Duodenal mucosa (tissue), 2 donors: ENCODE data around the gene CALN1.
"Not testable (repeated sequence)": the region's sequence is repeated elsewhere in the genome, so short reads cannot be mapped to it uniquely, and the experiment has no call there.

Experiments
- H3K27ac ChIP-seq: one replicate; pipeline ENCODE4 v1.7.0; 2013; ENCODE audit warnings: low read depth, low read length
- H3K27me3 ChIP-seq, 2 donors: one replicate each; pipeline ENCODE4 v1.7.0; 2013; ENCODE audit warnings: low read length in 2 of 2, control low read depth in 1 of 2; ENCODE audit not compliant: insufficient read depth in 2 of 2, control insufficient read depth in 1 of 2
- H3K36me3 ChIP-seq, 2 donors: one replicate each; pipeline ENCODE4 v1.7.0; 2013; ENCODE audit warnings: low read length in 2 of 2, control low read depth in 1 of 2; ENCODE audit not compliant: insufficient read depth in 2 of 2, control insufficient read depth in 1 of 2
- H3K4me1 ChIP-seq, 2 donors: one replicate each; pipeline ENCODE4 v1.7.0; 2013; ENCODE audit warnings: low read length in 2 of 2, control low read depth in 1 of 2; ENCODE audit not compliant: insufficient read depth in 2 of 2, control insufficient read depth in 1 of 2
- H3K4me3 ChIP-seq, 2 donors: one replicate each; pipeline ENCODE4 v1.7.0; 2013; ENCODE audit warnings: low read length in 2 of 2, low read depth in 1 of 2
- H3K9ac ChIP-seq, 2 donors: one replicate each; pipeline ENCODE4 v1.7.0; 2013; ENCODE audit warnings: low read length in 2 of 2, low read depth in 1 of 2
- H3K9me3 ChIP-seq, 2 donors: one replicate each; pipeline ENCODE4 v1.7.0; 2013; ENCODE audit warnings: low read length in 2 of 2, control low read depth in 1 of 2; ENCODE audit not compliant: control insufficient read depth in 1 of 2

Gene CALN1

GRCh38 chr7:71942115-71942514 lies 470.0 kb downstream of the CALN1 start:
- H3K4me3 ChIP-seq, result no peak overlapping the region
- no peaks in the 10 kb centered on the region for H3K36me3 ChIP-seq
- H3K4me1 ChIP-seq, result no peaks in the 10 kb centered on the region
- peaks cover 0 to 9% of the 10 kb centered on the region in 2 donors for H3K9me3 ChIP-seq
- H3K27ac ChIP-seq, result no peak overlapping the region
- no peak overlapping the region for H3K9ac ChIP-seq
- no peaks in the 10 kb centered on the region for H3K27me3 ChIP-seq

- Histone ChIP-seq H3K4me1 (no peaks in the 10 kb centered on the region), H3K36me3 (no peaks in the 10 kb centered on the region), H3K4me3 (no peak overlapping the region), H3K27ac (no peak overlapping the region), H3K9ac (no peak overlapping the region), H3K27me3 (no peaks in the 10 kb centered on the region), H3K9me3 (peaks cover 0 to 17% of the 10 kb centered on the region in 2 donors)
Observed at GRCh38 chr7:71937840-71938371, 474.2 kb downstream of the CALN1 start.

GRCh38 chr7:71935674-71936073 lies 476.5 kb downstream of the CALN1 start:
- Histone ChIP-seq H3K4me3 (no peak overlapping the region), H3K4me1 (no peaks in the 10 kb centered on the region), H3K9me3 (peaks cover 0 to 13% of the 10 kb centered on the region in 2 donors), H3K27ac (no peak overlapping the region), H3K27me3 (no peaks in the 10 kb centered on the region), H3K9ac (no peak overlapping the region), H3K36me3 (no peaks in the 10 kb centered on the region)

DNA sequence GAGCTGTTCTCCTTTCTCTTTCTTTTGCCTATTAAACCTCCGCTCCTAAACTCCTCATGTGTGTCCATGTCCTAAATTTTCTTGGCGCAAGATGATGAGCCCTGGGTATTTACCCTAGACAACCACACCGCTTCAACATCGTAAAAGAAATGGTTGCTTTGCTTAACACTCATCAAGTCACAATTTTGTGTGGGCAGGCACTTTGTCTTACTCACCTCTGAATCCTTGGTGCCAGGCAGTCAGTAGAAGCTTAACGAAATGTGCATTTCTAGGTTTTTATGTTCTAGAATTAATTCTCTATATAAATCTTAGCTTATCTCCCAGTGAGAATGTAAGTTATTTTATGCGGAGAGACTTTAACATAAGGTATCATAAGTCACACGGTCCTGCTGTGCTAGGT lies 478.7 kb downstream of the CALN1 start:
- Histone ChIP-seq H3K4me3 (no peak overlapping the region), H3K27me3 (no peaks in the 10 kb centered on the region), H3K9ac (no peak overlapping the region), H3K4me1 (no peaks in the 10 kb centered on the region), H3K36me3 (no peaks in the 10 kb centered on the region), H3K9me3 (peaks cover 6 to 13% of the 10 kb centered on the region in 2 donors), H3K27ac (no peak overlapping the region)

- Histone ChIP-seq H3K9me3 (peaks cover 8 to 33% of the 10 kb centered on the region in 2 donors), H3K9ac (no peak overlapping the region), H3K27ac (no peak overlapping the region), H3K4me3 (no peak overlapping the region), H3K36me3 (no peaks in the 10 kb centered on the region), H3K4me1 (no peaks in the 10 kb centered on the region), H3K27me3 (no peaks in the 10 kb centered on the region)
Observed at GRCh38 chr7:71925663-71926062, 486.5 kb downstream of the CALN1 start.

DNA sequence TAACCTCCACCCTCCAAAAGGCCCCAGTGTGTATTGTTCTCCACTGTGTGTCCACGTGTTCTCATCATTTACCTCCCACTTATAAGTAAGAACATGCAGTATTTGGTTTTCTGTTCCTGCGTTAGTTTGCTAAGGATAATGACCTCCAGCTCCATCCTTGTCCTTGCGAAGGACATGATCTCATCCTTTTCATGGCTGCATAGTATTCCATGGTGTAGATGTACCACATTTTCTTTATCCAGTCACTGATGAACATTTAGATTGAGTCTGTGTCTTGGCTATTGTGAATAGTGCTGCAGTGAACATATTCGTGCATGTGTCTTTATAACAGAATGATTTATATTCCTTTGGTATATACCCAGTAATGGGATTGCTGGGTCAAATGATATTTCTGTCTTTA lies 497.9 kb downstream of the CALN1 start:
- peaks cover 8 to 22% of the 10 kb centered on the region in 2 donors for H3K9me3 ChIP-seq
- not testable (repeated sequence) for H3K4me1 ChIP-seq, H3K9ac ChIP-seq, H3K36me3 ChIP-seq, H3K4me3 ChIP-seq, H3K27ac ChIP-seq, H3K27me3 ChIP-seq

- H3K9ac ChIP-seq, result no peak overlapping the region
- no peak overlapping the region for H3K27ac ChIP-seq
- no peaks in the 10 kb centered on the region for H3K36me3 ChIP-seq
- H3K27me3 ChIP-seq, result no peaks in the 10 kb centered on the region
- H3K9me3 ChIP-seq, result peaks cover 10 to 27% of the 10 kb centered on the region in 2 donors
- H3K4me3 ChIP-seq, result no peak overlapping the region
- no peaks in the 10 kb centered on the region for H3K4me1 ChIP-seq
Observed at GRCh38 chr7:71912476-71912875, 499.7 kb downstream of the CALN1 start.

DNA sequence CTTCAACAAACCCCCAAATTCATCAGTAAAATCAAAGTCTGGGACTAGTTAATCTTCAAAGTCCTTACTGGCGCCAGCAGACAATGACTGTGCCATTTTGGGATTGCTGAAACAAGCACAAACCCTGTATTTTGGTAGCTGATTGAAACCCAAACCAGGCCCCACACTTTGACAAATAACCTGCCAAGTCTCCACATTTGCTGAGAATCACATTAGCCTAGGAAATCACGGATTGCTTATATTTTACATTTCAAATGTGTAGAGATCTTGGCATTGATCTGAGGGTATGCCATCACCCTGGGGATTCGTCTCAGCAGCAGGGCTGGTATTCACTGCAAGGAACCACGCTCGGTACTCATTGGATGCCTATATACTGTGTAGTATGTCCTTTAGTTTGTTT lies 501.1 kb downstream of the CALN1 start:
- peaks cover 14 to 31% of the 10 kb centered on the region in 2 donors for H3K9me3 ChIP-seq

DNA sequence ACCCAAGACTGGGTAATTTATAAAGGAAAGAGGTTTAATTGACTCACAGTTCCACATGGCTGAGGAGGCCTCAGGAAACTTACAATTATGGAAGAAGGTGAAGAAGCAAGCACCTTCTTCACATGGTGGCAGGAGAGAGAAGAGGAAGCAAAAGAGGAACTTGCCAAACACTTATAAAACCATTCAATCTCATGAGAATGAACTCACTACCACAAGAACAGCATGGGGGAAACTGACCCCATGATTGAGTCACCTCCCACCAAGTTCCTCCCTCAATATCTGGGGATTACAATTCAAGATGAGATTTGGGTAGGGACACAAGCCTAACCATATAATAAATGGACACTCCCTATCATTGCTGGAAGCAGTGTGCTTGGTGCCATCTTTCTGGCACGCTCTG lies 506.3 kb downstream of the CALN1 start:
- no peak overlapping the region for H3K27ac ChIP-seq
- no peaks in the 10 kb centered on the region for H3K36me3 ChIP-seq
- H3K4me1 ChIP-seq, result no peaks in the 10 kb centered on the region
- H3K27me3 ChIP-seq, result no peaks in the 10 kb centered on the region
- no peak overlapping the region for H3K9ac ChIP-seq
- peaks cover 14 to 26% of the 10 kb centered on the region in 2 donors for H3K9me3 ChIP-seq
- H3K4me3 ChIP-seq, result no peak overlapping the region

More for the DNA sequence above, 501.1 kb downstream of the CALN1 start:
- no peak overlapping the region for H3K4me3 ChIP-seq
- H3K4me1 ChIP-seq, result no peaks in the 10 kb centered on the region
- no peaks in the 10 kb centered on the region for H3K27me3 ChIP-seq
- H3K27ac ChIP-seq, result no peak overlapping the region
- H3K9ac ChIP-seq, result no peak overlapping the region
- H3K36me3 ChIP-seq, result no peaks in the 10 kb centered on the region

GRCh38 chr7:71904484-71904883 lies 507.7 kb downstream of the CALN1 start:
- Histone ChIP-seq H3K9me3 (peaks cover 14 to 19% of the 10 kb centered on the region in 2 donors), H3K4me3 (no peak overlapping the region), H3K4me1 (no peaks in the 10 kb centered on the region), H3K36me3 (no peaks in the 10 kb centered on the region), H3K9ac (no peak overlapping the region), H3K27me3 (no peaks in the 10 kb centered on the region), H3K27ac (no peak overlapping the region)

GRCh38 chr7:71900556-71900955 lies 511.6 kb downstream of the CALN1 start:
- no peaks in the 10 kb centered on the region for H3K27me3 ChIP-seq
- no peak overlapping the region for H3K27ac ChIP-seq
- no peaks in the 10 kb centered on the region for H3K36me3 ChIP-seq
- peaks cover 7 to 8% of the 10 kb centered on the region in 2 donors for H3K9me3 ChIP-seq
- no peak overlapping the region for H3K4me3 ChIP-seq
- H3K4me1 ChIP-seq, result no peaks in the 10 kb centered on the region
- H3K9ac ChIP-seq, result no peak overlapping the region
